Putamen (tissue), 1 donor: Measurements from ENCODE around the gene MICU1.

ENCODE experiments used
- DNase-seq: peaks from one replicate; pipeline ENCODE4 v3.0.0-alpha.2; 2016; ENCODE audit warnings: low spot score

MICU1 gene

GRCh38 chr10:72626444-72626754, 520 bp upstream of the MICU1 start:
- DNase-seq: no peak

GRCh38 chr10:72625276-72625607, 637 bp downstream of the MICU1 start:
- no peak for DNase-seq

GRCh38 chr10:72622271-72622670, 3.6 kb downstream of the MICU1 start:
- DNase-seq: no peak

DNA sequence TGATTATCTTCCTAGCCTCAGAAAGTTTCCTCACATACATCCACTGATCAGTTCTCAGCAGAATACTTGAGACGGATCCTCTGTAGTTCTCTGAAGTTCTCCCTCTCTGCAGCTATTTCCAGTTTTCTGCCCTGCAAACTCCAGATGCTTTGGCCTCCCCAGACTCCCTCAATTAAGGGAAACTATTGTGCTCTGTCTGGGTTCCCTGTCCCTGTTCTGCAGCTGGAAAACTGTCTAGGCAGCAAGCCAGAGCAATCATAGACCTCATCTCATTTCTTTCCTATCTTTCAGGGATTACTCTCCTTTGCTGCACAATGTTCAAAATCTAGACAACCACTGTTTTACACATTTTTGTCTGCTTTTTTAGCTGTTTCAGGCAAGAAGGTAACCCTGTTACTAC, 9.2 kb downstream of the MICU1 start:
- peak; percentile 69 for DNase-seq

DNA sequence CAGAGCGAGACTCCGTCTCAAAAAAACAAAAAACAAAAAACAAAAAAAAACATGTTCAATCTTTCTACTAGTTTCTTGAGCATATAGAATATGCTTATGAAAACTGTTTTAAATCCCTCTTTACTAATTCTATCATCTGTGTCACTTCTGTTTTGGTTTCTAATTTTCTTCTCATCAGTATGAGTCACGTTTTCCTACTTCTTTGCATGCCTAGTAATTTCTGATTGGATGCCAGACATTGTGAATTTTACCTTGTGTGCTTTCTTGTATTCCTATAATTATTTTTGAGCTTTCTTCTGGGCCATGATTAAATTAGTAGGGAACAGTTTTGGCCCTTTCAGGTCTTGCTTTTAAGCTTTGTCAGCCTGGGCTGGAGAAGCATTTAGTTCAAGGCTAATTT, 9.9 kb downstream of the MICU1 start:
- DNase-seq: no peak

GRCh38 chr10:72612203-72612826, 13.6 kb downstream of the MICU1 start:
- DNase-seq: no peak

DNA sequence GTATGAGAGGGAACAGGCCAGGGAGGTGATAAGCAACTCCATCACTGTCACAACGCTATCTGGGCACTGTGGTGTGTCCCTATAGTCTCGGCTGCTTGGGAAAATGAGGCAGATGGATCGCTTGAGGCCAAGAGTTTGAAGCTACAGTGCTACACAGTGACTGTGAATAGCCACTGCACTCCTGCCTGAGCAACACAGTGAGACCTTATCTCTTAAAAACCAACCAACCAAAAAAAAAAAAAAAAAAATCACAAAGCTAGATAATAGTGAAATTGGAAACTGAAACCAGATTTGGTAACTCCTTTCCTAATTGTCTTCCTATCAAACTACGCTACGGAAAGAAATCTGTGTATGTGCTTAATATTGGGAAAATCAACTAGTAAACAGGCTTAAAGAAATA, 14.1 kb downstream of the MICU1 start:
- no peak for DNase-seq

GRCh38 chr10:72610466-72610865, 15.4 kb downstream of the MICU1 start:
- DNase-seq: no peak

- no peak for DNase-seq
Observed at GRCh38 chr10:72605122-72605521, 20.8 kb downstream of the MICU1 start.

DNA sequence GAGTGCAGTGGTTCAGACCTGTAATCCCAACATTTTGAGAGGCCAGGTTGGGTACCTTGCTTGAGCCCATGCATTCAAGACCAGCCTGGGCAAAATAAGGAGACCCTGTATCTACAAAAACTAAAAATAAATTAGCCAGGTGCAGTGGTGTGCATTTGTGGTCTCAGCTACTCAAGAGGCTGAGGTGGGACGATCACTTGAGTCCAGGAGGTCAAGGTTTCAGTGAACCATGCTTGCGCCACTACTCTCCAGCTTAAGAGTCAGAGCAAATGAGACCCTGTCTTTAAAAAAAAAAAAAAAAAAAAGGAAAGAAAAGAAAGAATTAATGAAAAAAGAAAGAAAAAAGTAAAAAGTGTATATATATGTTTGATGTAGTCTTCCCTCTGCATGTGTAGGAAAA, 24.7 kb downstream of the MICU1 start:
- no peak for DNase-seq

GRCh38 chr10:72598769-72599701, 26.8 kb downstream of the MICU1 start:
- no peak for DNase-seq

DNA sequence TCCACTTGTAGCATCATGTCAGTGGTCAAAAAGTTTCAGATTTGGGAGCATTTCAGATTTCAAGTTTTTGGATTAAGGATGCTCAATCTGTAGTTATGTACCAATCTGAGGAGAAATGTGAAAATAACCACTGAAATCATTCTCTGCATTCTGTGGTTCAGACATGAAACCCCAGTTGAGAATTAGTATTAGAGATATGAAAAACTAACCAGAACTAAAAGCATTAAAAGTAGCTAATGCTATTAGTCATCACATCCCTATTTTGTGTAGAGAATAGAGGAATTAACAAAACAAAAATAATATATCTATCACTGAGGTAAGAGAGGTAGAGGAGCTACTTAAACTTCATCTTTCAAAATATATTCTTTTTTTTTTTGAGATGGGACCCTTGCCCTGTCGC, 28.0 kb downstream of the MICU1 start:
- no peak for DNase-seq

DNA sequence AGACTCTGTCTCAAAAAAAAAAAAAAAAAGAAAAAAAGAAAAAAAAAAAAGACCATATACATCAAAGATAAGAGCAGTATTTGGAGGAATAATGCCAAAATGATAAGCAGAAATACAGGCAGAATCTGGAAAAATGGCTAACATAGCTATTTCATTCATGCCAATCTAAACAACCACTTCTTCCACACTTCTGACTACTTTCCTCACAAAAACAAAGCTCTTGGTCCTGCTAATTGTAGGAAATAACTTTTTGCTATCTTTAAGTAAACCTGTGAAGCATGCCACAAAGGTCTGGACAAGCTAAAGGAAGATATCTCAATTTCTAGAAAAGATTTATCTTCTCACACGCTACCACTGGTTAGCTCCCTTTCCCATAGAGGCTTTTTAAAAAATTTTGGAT, 30.4 kb downstream of the MICU1 start:
- DNase-seq: no peak

GRCh38 chr10:72593963-72594362, 31.9 kb downstream of the MICU1 start:
- no peak for DNase-seq

DNA sequence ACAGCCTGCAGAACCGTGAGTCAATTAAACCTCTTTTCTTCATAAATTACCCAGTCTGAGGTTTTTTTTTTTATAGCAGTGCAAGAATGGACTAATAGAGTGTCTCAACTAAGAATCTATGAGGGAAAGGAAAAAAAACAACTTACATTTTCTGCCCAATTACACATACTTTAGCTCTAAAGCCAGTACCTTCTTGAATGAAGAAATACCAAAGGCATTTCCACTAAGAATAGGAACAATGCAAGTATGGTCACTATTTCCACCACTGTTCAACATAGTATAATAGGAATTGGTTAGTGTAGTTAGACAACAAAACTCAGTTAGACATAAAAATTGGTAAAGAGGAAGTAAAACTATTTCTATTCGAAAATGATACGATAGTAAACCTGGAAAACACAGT, 37.6 kb downstream of the MICU1 start:
- DNase-seq: no peak

DNA sequence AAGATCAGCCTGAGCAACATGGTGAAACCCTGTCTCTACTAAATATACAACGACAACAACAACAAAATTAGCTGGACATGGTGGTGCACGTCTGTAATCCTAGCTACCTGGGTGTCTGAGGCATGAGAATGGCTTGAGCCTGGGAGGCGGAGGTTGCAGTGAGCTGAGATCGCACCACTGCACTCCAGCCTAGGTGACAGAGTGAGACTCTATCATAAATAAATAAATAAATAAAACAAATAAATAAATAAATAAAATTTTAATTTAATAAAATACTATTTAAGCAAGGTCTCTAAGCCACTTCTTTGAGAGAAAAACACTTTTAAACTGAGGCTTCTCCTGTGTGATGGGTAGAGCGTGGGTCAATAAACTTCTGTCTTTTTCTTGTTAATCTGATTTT, 38.3 kb downstream of the MICU1 start:
- DNase-seq: no peak

DNA sequence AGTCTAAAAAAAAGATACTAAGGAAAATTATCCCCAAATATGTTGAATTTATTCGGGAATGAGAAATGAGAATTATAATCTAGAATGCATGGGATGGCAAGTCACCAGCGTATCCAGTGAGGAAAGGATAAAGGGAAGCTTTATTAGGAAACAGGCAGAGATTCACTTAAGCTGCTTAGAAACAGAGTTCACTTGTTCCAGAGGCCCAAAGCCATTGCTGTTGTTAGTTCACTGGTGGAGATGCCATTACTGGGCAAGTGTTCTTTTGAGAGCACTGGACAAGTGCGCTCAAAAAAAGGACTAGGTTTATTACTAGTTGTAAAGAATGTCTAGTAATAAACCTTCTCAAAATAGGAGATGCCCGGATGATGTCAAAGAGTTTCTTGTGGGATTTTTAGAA, 51.2 kb downstream of the MICU1 start:
- DNase-seq: peak; percentile 42

GRCh38 chr10:72573079-72573478, 52.8 kb downstream of the MICU1 start:
- DNase-seq: no peak

GRCh38 chr10:72567889-72568640, 57.8 kb downstream of the MICU1 start:
- no peak for DNase-seq

DNA sequence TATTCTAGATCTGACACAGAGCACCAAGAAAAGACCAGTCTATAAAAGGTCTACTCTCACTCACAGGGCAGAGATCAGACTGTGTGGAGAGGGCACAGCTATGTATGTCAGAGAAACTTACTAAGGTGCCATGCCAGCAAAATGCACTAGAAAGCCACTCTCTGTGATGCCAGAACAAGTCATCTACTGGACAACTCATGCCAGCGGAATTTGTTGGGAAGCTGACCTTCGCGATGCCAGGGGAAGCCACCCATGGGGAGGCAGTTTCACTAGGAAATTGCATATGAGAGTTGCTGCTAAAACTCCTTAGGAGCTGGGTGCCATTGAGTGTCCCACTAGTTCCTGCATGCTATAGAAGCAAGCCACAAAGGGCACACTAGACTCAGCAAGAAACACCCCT, 58.5 kb downstream of the MICU1 start:
- DNase-seq: no peak

- DNase-seq: no peak
Observed at GRCh38 chr10:72564596-72564995, 61.3 kb downstream of the MICU1 start.

GRCh38 chr10:72563327-72563932, 62.4 kb downstream of the MICU1 start:
- DNase-seq: no peak

GRCh38 chr10:72561745-72562166, 64.1 kb downstream of the MICU1 start:
- no peak for DNase-seq
